DOHH2 (cell line): Measurements from ENCODE around the gene FRMD8.

Experiments used
- H3F3A ChIP-seq: fragments of 200-600 bp; sonication (generic), shearing (Covaris generic); 2 replicates; pipeline ENCODE4 v1.6.0; 2016; ENCODE audit warnings: antibody characterized with exemption, mild to moderate bottlenecking; ENCODE audit not compliant: control insufficient read depth, insufficient read depth
- H3K27ac ChIP-seq: fragments of 200-600 bp; sonication (generic); 2 replicates; pipeline ENCODE4 v1.5.1; 2014; ENCODE audit warnings: low read depth, mild to moderate bottlenecking, low read length, moderate library complexity
- H3K27me3 ChIP-seq: fragments of 200-600 bp; sonication (generic); 2 replicates; pipeline ENCODE4 v1.6.1; 2014; ENCODE audit warnings: mild to moderate bottlenecking, low read length, mixed read lengths; ENCODE audit not compliant: control insufficient read depth
- H3K36me3 ChIP-seq: fragments of 200-600 bp; sonication (generic); 2 replicates; pipeline ENCODE4 v1.6.1; 2014; ENCODE audit warnings: mild to moderate bottlenecking, low read length, moderate library complexity, mixed read lengths; ENCODE audit not compliant: control insufficient read depth
- H3K4me1 ChIP-seq: fragments of 200-600 bp; sonication (generic); 2 replicates; pipeline ENCODE4 v1.6.1; 2014; ENCODE audit warnings: mild to moderate bottlenecking, low read length, mixed read lengths; ENCODE audit not compliant: control insufficient read depth
- H3K4me2 ChIP-seq: fragments of 200-600 bp; sonication (generic); 2 replicates; pipeline ENCODE4 v1.6.0; 2014; ENCODE audit warnings: mild to moderate bottlenecking, low read length, moderate library complexity
- H3K4me3 ChIP-seq: fragments of 200-600 bp; sonication (generic); 2 replicates; pipeline ENCODE4 v1.5.1; 2014; ENCODE audit warnings: mild to moderate bottlenecking, low read length, mixed read lengths
- H3K79me2 ChIP-seq: fragments of 200-600 bp; sonication (generic); 2 replicates; pipeline ENCODE4 v1.6.1; 2014; ENCODE audit warnings: mild to moderate bottlenecking, low read length, mixed read lengths; ENCODE audit not compliant: control insufficient read depth
- H3K9me2 ChIP-seq: fragments of 200-600 bp; sonication (generic); replicated peaks from 2 replicates; pipeline ENCODE4 v1.6.1; 2014; ENCODE audit warnings: mild to moderate bottlenecking, low read length, mixed read lengths; ENCODE audit not compliant: control insufficient read depth
- H3K9me3 ChIP-seq: fragments of 200-600 bp; sonication (generic); 2 replicates; pipeline ENCODE4 v1.6.1; 2014; ENCODE audit warnings: antibody characterized with exemption, low read length, mixed read lengths; ENCODE audit not compliant: control insufficient read depth, insufficient read depth
- H4K20me1 ChIP-seq: fragments of 200-600 bp; sonication (generic); 2 replicates; pipeline ENCODE4 v1.6.0; 2014; ENCODE audit warnings: low read depth, mild to moderate bottlenecking, antibody characterized with exemption, low read length, moderate library complexity; ENCODE audit not compliant: control insufficient read depth, insufficient read depth
- CTCF ChIP-seq: fragments of 200-600 bp; sonication (generic); IDR thresholded peaks from one replicate; pipeline ENCODE4 v1.5.1; 2014; ENCODE audit warnings: antibody characterized with exemption, mild to moderate bottlenecking, low read depth, low read length; ENCODE audit not compliant: poor library complexity, severe bottlenecking
- EZH2phosphoT487 ChIP-seq: fragments of 200-600 bp; sonication (generic); IDR thresholded peaks from 2 replicates; pipeline ENCODE4 v1.6.1; 2017; ENCODE audit warnings: borderline replicate concordance, mild to moderate bottlenecking, antibody characterized with exemption, low read length, moderate library complexity, mixed read lengths

FRMD8 gene

GRCh38 chr11:65373839-65374580 is 12.4 kb upstream of the FRMD8 start:
- Histone ChIP-seq H3K4me2 (no peak overlapping the region), H3K4me3 (no peak overlapping the region)

GRCh38 chr11:65375012-65375411 is 11.4 kb upstream of the FRMD8 start:
- H3K27me3 ChIP-seq, result no peaks in the 10 kb centered on the region
- TF ChIP-seq CTCF (no peak), EZH2phosphoT487 (no peak)
- no peaks in the 10 kb centered on the region for H3K9me2 ChIP-seq
- H3K4me1 ChIP-seq, result peaks cover 17% of the 10 kb centered on the region
- no peaks in the 10 kb centered on the region for H3K36me3 ChIP-seq
- H3K9me3 ChIP-seq, result no peaks in the 10 kb centered on the region
- H4K20me1 ChIP-seq, result no peaks in the 10 kb centered on the region
- no peaks in the 10 kb centered on the region for H3F3A ChIP-seq
- H3K79me2 ChIP-seq, result no peaks in the 10 kb centered on the region
- H3K4me3 ChIP-seq, result no peak overlapping the region
- no peak overlapping the region for H3K27ac ChIP-seq
- no peak overlapping the region for H3K4me2 ChIP-seq

More at GRCh38 chr11:65373839-65374580, 12.4 kb upstream of the FRMD8 start:
- Histone ChIP-seq H3K79me2 (no peaks in the 10 kb centered on the region), H3K27ac (no peak overlapping the region), H3K9me2 (no peaks in the 10 kb centered on the region), H3K4me1 (peaks cover 17% of the 10 kb centered on the region), H3F3A (no peaks in the 10 kb centered on the region), H3K9me3 (no peaks in the 10 kb centered on the region), H3K27me3 (no peaks in the 10 kb centered on the region), H3K36me3 (no peaks in the 10 kb centered on the region), H4K20me1 (no peaks in the 10 kb centered on the region)
- TF ChIP-seq EZH2phosphoT487 (no peak), CTCF (no peak)

- Histone ChIP-seq H4K20me1 (no peaks in the 10 kb centered on the region), H3F3A (no peaks in the 10 kb centered on the region), H3K27ac (no peak overlapping the region), H3K4me1 (peaks cover 23% of the 10 kb centered on the region), H3K36me3 (no peaks in the 10 kb centered on the region), H3K4me3 (no peak overlapping the region), H3K79me2 (no peaks in the 10 kb centered on the region), H3K27me3 (no peaks in the 10 kb centered on the region), H3K9me3 (no peaks in the 10 kb centered on the region), H3K4me2 (no peak overlapping the region), H3K9me2 (no peaks in the 10 kb centered on the region)
- TF ChIP-seq CTCF (no peak), EZH2phosphoT487 (no peak)
These were observed 10.2 kb upstream of the FRMD8 start for GRCh38 chr11:65376138-65376713.
